Activated CD8-positive, alpha-beta T cell treated with anti-CD3 and anti-CD28 coated beads for 36 hours (primary cell): ENCODE measurements around the gene AATK. TPM values are rescaled to one million over a fixed set of nuclear protein-coding genes. Genes with fewer than 3 reads are reported as not detected.

ENCODE experiments used
- ATAC-seq: fragments of 200-7000 bp; cut with Tn5 transposase; one replicate; pipeline ENCODE4 v1.10.0; 2021; ENCODE audit warnings: mild to moderate bottlenecking, moderate library complexity
- CTCF ChIA-PET: fragments of 350-600 bp; sonication (Branson Sonifier 250); formaldehyde crosslinking; loops from one replicate; lab custom pipeline; 2021; ENCODE audit warnings: antibody characterized with exemption; lab: Charles Lee
- POLR2A ChIA-PET: fragments of 350-600 bp; sonication (Branson Sonifier 250); formaldehyde crosslinking; loops from one replicate; lab custom pipeline; 2021; ENCODE audit warnings: antibody characterized with exemption; lab: Charles Lee
- DNase-seq: peaks from one replicate; pipeline ENCODE4 v3.0.0-alpha.2; 2020
- H3K27ac Mint-ChIP-seq: one replicate; pipeline ENCODE4 v1.8.0; 2021; ENCODE audit warnings: mild to moderate bottlenecking, mixed read lengths
- H3K27me3 Mint-ChIP-seq: one replicate; pipeline ENCODE4 v1.8.0; 2021; ENCODE audit warnings: mixed read lengths
- H3K36me3 Mint-ChIP-seq: one replicate; pipeline ENCODE4 v1.8.0; 2021; ENCODE audit warnings: low read depth, mixed read lengths
- H3K4me1 Mint-ChIP-seq: one replicate; pipeline ENCODE4 v1.8.0; 2021; ENCODE audit warnings: low read depth, mixed read lengths
- H3K4me3 Mint-ChIP-seq: one replicate; pipeline ENCODE4 v1.8.0; 2021; ENCODE audit warnings: mild to moderate bottlenecking, moderate library complexity, mixed read lengths
- H3K9me3 Mint-ChIP-seq: one replicate; pipeline ENCODE4 v1.8.0; 2021; ENCODE audit warnings: mixed read lengths
- CTCF ChIP-seq: fragments of 200-600 bp; IDR thresholded peaks from one replicate; pipeline ENCODE4 v1.8.0; 2022; ENCODE audit warnings: antibody characterized with exemption, mild to moderate bottlenecking
- intact Hi-C: fragments of 100-400 bp; cut with micrococcal nuclease; formaldehyde crosslinking; loops from one replicate; pipeline ENCODE4 v1.10.0; 2022
- total RNA-seq, 2 experiments: library from RNA; stranded (reverse); gene quantifications; one replicate each; pipeline ENCODE4 v1.2.3, GENCODE V29; 2021

AATK gene
- total RNA-seq, 2 experiments from 2014 or later: 0.63 to 0.98 TPM

GRCh38 chr17:81179220-81179619, 13.2 kb upstream of the AATK start:
- H3K9me3 Mint-ChIP-seq: no peaks in the 10 kb centered on the region
- H3K4me3 Mint-ChIP-seq: no peak overlapping the region
- no peaks in the 10 kb centered on the region for H3K4me1 Mint-ChIP-seq
- no peak for TF ChIP-seq CTCF
- intact Hi-C loops: no loop called here
- no peak overlapping the region for H3K27ac Mint-ChIP-seq
- DNase-seq (no peak), ATAC-seq (no peak)
- ChIA-PET POLR2A (no interaction called here), CTCF (no interaction called here)
- no peaks in the 10 kb centered on the region for H3K36me3 Mint-ChIP-seq
- no peaks in the 10 kb centered on the region for H3K27me3 Mint-ChIP-seq

- Mint-ChIP-seq H3K9me3 (no peaks in the 10 kb centered on the region), H3K36me3 (no peaks in the 10 kb centered on the region), H3K4me1 (no peaks in the 10 kb centered on the region), H3K27ac (no peak overlapping the region), H3K4me3 (no peak overlapping the region), H3K27me3 (no peaks in the 10 kb centered on the region)
- intact Hi-C loops: no loop called here
- CTCF ChIA-PET: no interaction called here
- DNase-seq (no peak), ATAC-seq (no peak)
- TF ChIP-seq CTCF: no peak
- POLR2A ChIA-PET: no interaction called here
These were observed 12.4 kb upstream of the AATK start for GRCh38 chr17:81178136-81179091.

GRCh38 chr17:81176666-81177065, 10.6 kb upstream of the AATK start:
- TF ChIP-seq CTCF: no peak
- H3K36me3 Mint-ChIP-seq: no peaks in the 10 kb centered on the region
- ChIA-PET POLR2A (no interaction called here), CTCF (no interaction called here)
- H3K27ac Mint-ChIP-seq: no peak overlapping the region
- H3K9me3 Mint-ChIP-seq: no peaks in the 10 kb centered on the region
- no peaks in the 10 kb centered on the region for H3K27me3 Mint-ChIP-seq
- no peak for DNase-seq
- H3K4me1 Mint-ChIP-seq: no peaks in the 10 kb centered on the region
- H3K4me3 Mint-ChIP-seq: no peak overlapping the region
- ATAC-seq: no peak
- intact Hi-C loops: no loop called here

- ChIA-PET POLR2A (no interaction called here), CTCF (interaction anchor here (1.1 kb wide), 1 partner anchor 29 kb away, joined by 3 read pairs; no protein-coding TSS in a partner anchor)
- no peak overlapping the region for H3K27ac Mint-ChIP-seq
- no peaks in the 10 kb centered on the region for H3K9me3 Mint-ChIP-seq
- H3K4me3 Mint-ChIP-seq: no peak overlapping the region
- intact Hi-C loops: no loop called here
- no peak for DNase-seq
- ATAC-seq: no peak
- no peaks in the 10 kb centered on the region for H3K36me3 Mint-ChIP-seq
- H3K27me3 Mint-ChIP-seq: no peaks in the 10 kb centered on the region
- no peaks in the 10 kb centered on the region for H3K4me1 Mint-ChIP-seq
- no peak for TF ChIP-seq CTCF
These were observed 7.7 kb upstream of the AATK start for GRCh38 chr17:81173762-81174155.
